ENCODE results near the gene ITGA11. TPM values are rescaled to one million over a fixed set of nuclear protein-coding genes. Genes with fewer than 3 reads are reported as not detected.

ITGA11 gene
- total RNA-seq, 1 donor from 2014 or later, result 31.4 TPM

- H3K27ac ChIP-seq (replicated peaks), result no peak overlapping the region
- peaks cover 5% of the 10 kb centered on the region for H3K36me3 ChIP-seq
- H3K9me3 ChIP-seq (replicated peaks), result no peaks in the 10 kb centered on the region
- H3K27me3 ChIP-seq (ENCODE audit: low read depth), result no peaks in the 10 kb centered on the region
- TF ChIP-seq CTCF (IDR thresholded peaks at IDR 0.05; ENCODE audit: borderline replicate concordance), result no peak
- DNase-seq, result no peak
- no peak overlapping the region for H3K4me3 ChIP-seq
- intact Hi-C loops (cut with micrococcal nuclease), result no loop called here
- peaks cover 62% of the 10 kb centered on the region for H3K4me1 ChIP-seq
Measured at GRCh38 chr15:68344600-68344999, 87.4 kb downstream of the ITGA11 start.

GRCh38 chr15:68343579-68344225 is 88.3 kb downstream of the ITGA11 start:
- Histone ChIP-seq H3K4me3 (no peak overlapping the region), H3K27me3 (ENCODE audit: low read depth) (no peaks in the 10 kb centered on the region), H3K4me1 (peaks cover 63% of the 10 kb centered on the region), H3K27ac (replicated peaks) (no peak overlapping the region), H3K36me3 (peaks cover under 1% of the 10 kb centered on the region), H3K9me3 (replicated peaks) (no peaks in the 10 kb centered on the region)
- intact Hi-C loops (cut with micrococcal nuclease), result no loop called here
- DNase-seq, result no peak
- TF ChIP-seq CTCF (IDR thresholded peaks at IDR 0.05; ENCODE audit: borderline replicate concordance), result no peak

DNA sequence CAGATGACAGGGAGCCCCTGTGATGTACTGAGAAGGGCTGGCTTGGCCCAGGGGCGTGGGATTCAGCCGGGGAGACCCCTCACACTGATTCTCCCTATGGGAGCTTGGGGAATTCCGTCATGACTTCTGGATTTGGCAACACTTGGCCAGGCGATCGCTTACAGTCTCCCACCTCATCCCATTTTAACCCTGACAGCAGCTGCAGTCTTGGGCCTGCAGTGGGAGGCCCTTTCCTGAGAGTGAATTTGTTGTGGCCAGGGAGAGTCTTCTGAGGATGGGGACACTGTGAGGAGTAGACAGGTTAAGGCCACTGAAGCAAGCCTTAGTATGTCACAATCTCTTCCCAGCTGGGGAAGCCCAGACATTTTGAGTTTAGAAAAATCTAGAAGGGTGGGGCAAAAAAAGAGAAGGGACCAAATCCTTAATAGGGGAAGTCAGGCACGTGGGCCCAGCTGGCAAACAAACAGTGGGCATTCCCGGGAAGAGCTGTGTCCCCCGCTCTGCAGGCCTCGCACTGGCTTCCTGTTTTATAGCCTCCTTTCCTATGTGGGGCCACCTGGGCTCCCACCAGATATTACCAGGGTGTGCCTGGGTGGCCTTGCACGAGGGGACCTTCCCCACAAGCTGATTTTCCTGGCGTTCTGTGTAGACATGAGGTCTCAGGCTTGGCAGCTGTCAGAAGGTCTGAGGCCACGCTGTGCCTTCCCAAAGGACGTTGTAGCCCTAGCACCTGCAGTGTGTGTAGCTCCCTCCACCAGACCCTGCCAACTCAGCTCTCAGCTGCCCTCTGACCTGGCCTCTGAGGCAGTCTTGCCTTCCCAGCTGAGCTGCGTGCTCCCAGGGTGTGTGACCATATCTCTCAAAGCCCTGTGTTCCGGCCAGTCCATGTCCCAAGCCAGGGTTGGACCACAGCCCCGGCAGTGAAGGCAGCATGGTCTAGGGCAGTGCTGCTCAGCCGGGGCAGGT is 89.9 kb downstream of the ITGA11 start:
- Histone ChIP-seq H3K27me3 (ENCODE audit: low read depth) (no peaks in the 10 kb centered on the region), H3K4me1 (peaks cover 52% of the 10 kb centered on the region), H3K9me3 (replicated peaks) (no peaks in the 10 kb centered on the region), H3K36me3 (no peaks in the 10 kb centered on the region), H3K27ac (replicated peaks) (peak overlapping the region; percentile 93), H3K4me3 (no peak overlapping the region)
- intact Hi-C loops (cut with micrococcal nuclease), result no loop called here
- TF ChIP-seq CTCF (IDR thresholded peaks at IDR 0.05; ENCODE audit: borderline replicate concordance), result no peak
- DNase-seq, result no peak

GRCh38 chr15:68340726-68341671 is 91.0 kb downstream of the ITGA11 start:
- H3K27me3 ChIP-seq (ENCODE audit: low read depth), result no peaks in the 10 kb centered on the region
- peaks cover 51% of the 10 kb centered on the region for H3K4me1 ChIP-seq
- H3K9me3 ChIP-seq (replicated peaks), result no peaks in the 10 kb centered on the region
- intact Hi-C loops (cut with micrococcal nuclease), result no loop called here
- H3K27ac ChIP-seq (replicated peaks), result peak overlapping the region; percentile 93
- no peak for TF ChIP-seq CTCF (IDR thresholded peaks at IDR 0.05; ENCODE audit: borderline replicate concordance)
- H3K36me3 ChIP-seq, result no peaks in the 10 kb centered on the region
- DNase-seq, result no peak
- H3K4me3 ChIP-seq, result peak overlapping the region; percentile 6

- no peak for TF ChIP-seq CTCF (IDR thresholded peaks at IDR 0.05; ENCODE audit: borderline replicate concordance)
Measured at GRCh38 chr15:68339481-68339880, 92.5 kb downstream of the ITGA11 start.

More at GRCh38 chr15:68339481-68339880, 92.5 kb downstream of the ITGA11 start:
- Histone ChIP-seq H3K4me3 (no peak overlapping the region), H3K27me3 (ENCODE audit: low read depth) (no peaks in the 10 kb centered on the region), H3K9me3 (replicated peaks) (no peaks in the 10 kb centered on the region), H3K36me3 (no peaks in the 10 kb centered on the region), H3K4me1 (peaks cover 66% of the 10 kb centered on the region), H3K27ac (replicated peaks) (no peak overlapping the region)
- no peak for DNase-seq
- intact Hi-C loops (cut with micrococcal nuclease), result no loop called here

All from left ventricle myocardium inferior (tissue), 1 donor.